ENCODE data around the gene PRPF40B.
"Not testable (repeated sequence)": the region's sequence is repeated elsewhere in the genome, so short reads cannot be mapped to it uniquely, and the experiment has no call there.

Gene PRPF40B

GRCh38 chr12:49598527-49598926 lies 24.8 kb upstream of the PRPF40B start:
- TF ChIP-seq, protein P1, sequence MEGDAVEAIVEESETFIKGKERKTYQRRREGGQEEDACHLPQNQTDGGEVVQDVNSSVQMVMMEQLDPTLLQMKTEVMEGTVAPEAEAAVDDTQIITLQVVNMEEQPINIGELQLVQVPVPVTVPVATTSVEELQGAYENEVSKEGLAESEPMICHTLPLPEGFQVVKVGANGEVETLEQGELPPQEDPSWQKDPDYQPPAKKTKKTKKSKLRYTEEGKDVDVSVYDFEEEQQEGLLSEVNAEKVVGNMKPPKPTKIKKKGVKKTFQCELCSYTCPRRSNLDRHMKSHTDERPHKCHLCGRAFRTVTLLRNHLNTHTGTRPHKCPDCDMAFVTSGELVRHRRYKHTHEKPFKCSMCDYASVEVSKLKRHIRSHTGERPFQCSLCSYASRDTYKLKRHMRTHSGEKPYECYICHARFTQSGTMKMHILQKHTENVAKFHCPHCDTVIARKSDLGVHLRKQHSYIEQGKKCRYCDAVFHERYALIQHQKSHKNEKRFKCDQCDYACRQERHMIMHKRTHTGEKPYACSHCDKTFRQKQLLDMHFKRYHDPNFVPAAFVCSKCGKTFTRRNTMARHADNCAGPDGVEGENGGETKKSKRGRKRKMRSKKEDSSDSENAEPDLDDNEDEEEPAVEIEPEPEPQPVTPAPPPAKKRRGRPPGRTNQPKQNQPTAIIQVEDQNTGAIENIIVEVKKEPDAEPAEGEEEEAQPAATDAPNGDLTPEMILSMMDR (IDR thresholded peaks at IDR 0.05), result no peak

- TF ChIP-seq, protein P1 (IDR thresholded peaks at IDR 0.05), result no peak
Measured at GRCh38 chr12:49599961-49600360, 23.4 kb upstream of the PRPF40B start.

DNA sequence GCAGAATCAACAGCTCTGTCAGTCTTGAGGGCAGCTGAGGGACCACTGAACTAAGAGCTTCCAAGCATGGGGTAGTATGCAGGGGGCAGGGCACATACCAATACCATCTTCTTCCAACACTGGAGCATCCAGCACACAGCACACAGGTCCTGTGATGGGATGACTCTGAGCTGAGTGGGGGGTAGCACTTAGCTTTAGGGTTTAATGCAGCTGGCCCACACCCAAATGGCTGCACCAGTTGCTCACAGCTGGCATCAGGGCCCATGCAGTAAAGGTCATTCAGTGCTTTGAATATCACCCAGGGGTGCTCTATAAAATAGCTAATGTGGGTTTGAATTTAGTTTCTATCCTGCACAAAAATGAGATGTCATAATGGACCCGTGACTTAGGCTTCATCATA lies 19.6 kb upstream of the PRPF40B start:
- TF ChIP-seq, protein P1 (IDR thresholded peaks at IDR 0.05), result no peak

- TF ChIP-seq, protein P1 (IDR thresholded peaks at IDR 0.05), result no peak
Measured at GRCh38 chr12:49604856-49605255, 18.5 kb upstream of the PRPF40B start.

- TF ChIP-seq, protein P1 (IDR thresholded peaks at IDR 0.05), result not testable (repeated sequence)
Measured at GRCh38 chr12:49605539-49605938, 17.8 kb upstream of the PRPF40B start, which contains the start of gene FAM186B. TSS of gene FAM186B (minus strand) at chr12:49605639. CDS start at chr12:49605477, 162 bp downstream.

- TF ChIP-seq, protein P1 (IDR thresholded peaks at IDR 0.05), result no peak
Measured at GRCh38 chr12:49609059-49609874, 14.1 kb upstream of the PRPF40B start.

DNA sequence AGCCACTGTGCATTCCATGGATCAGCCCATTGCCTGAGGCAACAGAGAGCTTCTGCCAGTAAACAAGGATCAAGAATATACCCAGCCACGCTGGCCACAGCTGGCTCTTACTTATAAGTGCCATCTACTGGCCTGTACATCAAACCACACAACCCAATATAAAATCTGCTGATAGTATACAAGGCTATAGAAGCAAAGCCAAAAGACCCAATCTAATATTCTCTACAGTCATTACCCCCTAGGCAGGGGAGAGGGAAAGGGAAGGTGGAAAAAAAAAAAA lies 13.5 kb upstream of the PRPF40B start:
- TF ChIP-seq, protein P1 (IDR thresholded peaks at IDR 0.05), result peak; percentile 60

Data from LNCAP (cell line).